COLO829 (cell line): ENCODE data around the gene LBX1.
"Not testable (repeated sequence)": the region's sequence is repeated elsewhere in the genome, so short reads cannot be mapped to it uniquely, and the experiment has no call there.

ENCODE experiments used
- DNase-seq: peaks from one replicate; pipeline ENCODE4 v3.0.0; 2012; ENCODE audit warnings: low spot score

The LBX1 gene

DNA sequence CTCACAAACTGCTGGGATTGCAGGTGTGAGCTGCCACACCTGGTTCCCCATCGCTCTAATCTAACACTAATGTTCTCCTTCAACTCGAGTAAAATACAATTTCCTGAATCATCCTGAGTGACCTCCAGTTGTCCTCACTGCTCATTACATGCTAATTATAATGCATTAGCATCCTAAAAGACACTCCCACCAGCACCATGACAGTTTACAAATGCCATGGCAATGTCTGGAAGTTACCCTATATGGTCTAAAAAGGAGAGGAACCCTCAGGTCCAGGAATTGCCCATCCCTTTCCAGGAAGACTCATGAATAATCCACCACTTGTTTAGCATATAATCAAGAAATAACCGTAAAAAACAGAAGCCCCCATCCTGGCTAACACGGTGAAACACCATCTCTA is 26.6 kb downstream of the LBX1 start:
- DNase-seq = not testable (repeated sequence)

DNA sequence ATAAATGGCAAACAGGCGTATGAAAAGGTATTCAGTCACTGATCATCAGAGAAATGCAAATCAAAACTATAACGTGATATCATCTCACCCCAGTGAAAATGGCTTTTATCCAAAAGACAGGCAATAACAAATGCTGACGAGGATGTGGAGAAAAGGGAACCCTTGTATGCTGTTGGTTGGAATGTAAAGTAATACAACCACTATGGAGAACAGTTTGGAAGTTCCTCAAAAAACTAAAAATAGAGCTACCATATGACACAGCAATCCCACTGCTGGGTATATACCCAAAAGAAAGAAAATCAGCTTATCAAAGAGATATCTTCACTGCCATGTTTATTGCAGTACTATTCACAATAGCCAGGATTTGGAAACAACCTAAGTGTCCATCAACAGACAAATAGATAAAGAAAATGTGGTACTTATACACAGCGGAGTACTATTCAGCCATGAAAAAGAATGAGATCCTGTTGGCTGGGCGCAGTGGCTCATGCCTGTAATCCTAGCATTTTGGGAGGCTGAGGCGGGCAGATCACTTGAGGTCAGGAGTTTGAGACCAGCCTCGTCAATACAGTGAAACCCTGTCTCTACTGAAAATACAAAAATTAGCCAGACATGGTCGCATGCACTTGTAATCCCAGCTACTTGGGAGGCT is 30.8 kb downstream of the LBX1 start:
- DNase-seq = not testable (repeated sequence)

GRCh38 chr10:101195921-101196320 is 33.3 kb downstream of the LBX1 start:
- DNase-seq = no peak

- no peak for DNase-seq
Measured at GRCh38 chr10:101189461-101190401, 39.5 kb downstream of the LBX1 start.

- no peak for DNase-seq
Measured at GRCh38 chr10:101188942-101189341, 40.3 kb downstream of the LBX1 start.

DNA sequence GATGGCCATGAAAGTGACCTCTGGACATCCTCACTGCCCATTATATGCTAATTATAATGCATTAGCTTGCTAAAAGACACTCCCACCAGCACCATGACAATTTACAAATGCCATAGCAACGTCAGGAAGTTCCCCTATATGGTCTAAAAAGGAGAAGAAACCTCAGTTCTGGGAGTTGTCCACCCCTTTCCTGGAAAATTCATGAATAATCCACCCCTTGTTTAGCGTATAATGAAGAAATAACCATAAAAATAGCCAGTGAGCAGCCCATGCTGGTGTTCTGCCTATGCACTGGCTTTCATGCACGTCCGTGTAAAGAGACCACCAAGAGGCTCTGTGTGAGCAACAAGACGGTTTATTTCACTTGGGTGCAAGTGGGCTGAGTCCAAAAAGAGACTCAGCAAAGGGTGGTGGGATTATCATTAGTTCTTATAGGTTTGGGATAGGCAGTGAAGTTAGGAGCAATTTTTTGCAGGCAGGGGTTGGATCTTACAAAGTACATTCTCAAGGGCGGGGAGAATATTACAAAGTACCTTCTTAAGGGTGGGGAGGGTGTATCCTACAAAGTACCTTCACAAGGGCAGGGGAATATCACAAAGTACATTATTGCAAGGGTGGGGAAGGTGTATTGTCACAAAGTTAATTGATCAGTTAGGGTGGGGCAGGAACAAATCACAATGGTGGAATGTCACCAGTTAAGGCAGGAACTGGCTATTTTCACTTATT is 45.6 kb downstream of the LBX1 start:
- DNase-seq = no peak

DNA sequence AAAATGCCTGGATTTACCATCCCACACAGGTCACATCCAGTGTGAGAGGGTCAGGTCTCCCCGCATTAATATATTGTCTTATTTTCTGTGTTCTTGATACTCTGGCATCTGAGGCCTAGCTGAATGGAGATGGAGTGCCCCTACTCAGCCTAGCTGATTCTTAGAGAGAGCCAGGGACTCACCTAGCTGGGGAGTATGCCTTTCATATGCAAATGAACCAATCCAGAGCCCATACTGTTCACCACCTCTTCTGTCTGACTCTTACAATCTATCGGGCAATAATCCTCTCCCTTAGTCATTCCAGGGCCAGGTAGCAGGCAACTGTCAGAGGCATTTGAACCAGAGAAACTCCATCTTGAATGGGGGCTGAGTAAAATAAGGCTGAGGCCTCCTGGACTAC is 46.3 kb downstream of the LBX1 start:
- no peak for DNase-seq
